K562 (cell line): ENCODE measurements around the gene ZNF575. TPM values are rescaled to one million over a fixed set of nuclear protein-coding genes. Genes with fewer than 3 reads are reported as not detected.

Source experiments
- ATAC-seq: fragments of 200-7000 bp; cut with Tn5 transposase; 3 replicates; pipeline ENCODE4 v1.9.1; 2020; ENCODE audit warnings: moderate library complexity
- BruUV-seq: library from RNA; stranded (reverse); fragments of 400-500 nt; replicated peaks from 2 replicates; lab custom pipeline; 2021; lab: Mats Ljungman, UMichigan
- CTCF ChIA-PET: fragments of 300-600 bp; formaldehyde crosslinking; extraction: SDS; loops from one replicate; lab custom pipeline; 2021; ENCODE audit warnings: low intra/inter-chr PET ratio; lab: Yijun Ruan, JAX
- POLR2A ChIA-PET: fragments of 300-600, 350-650 bp; sonication (Branson Sonifier 250); formaldehyde crosslinking; extraction: SDS; loops from one replicate; lab custom pipeline; 2021; ENCODE audit warnings: antibody characterized with exemption, inconsistent platforms; lab: Yijun Ruan, JAX
- DNase-seq, 4 experiments: peaks; one replicate each; pipeline versions ENCODE4 v3.0.0 to v3.0.0-alpha.2; 2011 to 2018; ENCODE audit warnings: low spot score in 3 of 4, mixed read lengths in 3 of 4; ENCODE audit errors: extremely low read depth in 1 of 4
- FAIRE-seq: peaks from 2 replicates; lab custom pipeline; 2011; peaks lifted over from hg19 to GRCh38; lab: Jason Lieb, UNC
- H2AFZ ChIP-seq: 2 replicates; pipeline ENCODE4 v1.6.0; 2011; ENCODE audit warnings: low read depth, low read length, control low read depth, inconsistent platforms
- H3K27ac ChIP-seq: fragments of 200-600 bp; 3 replicates; pipeline ENCODE4 v1.8.0; 2011; ENCODE audit warnings: low read depth, mild to moderate bottlenecking, control low read depth, inconsistent platforms, low read length, moderate library complexity, mixed read lengths; ENCODE audit errors: extremely low read depth
- H3K27me3 ChIP-seq, 2 experiments: fragments of 300-600 bp in 1 of 2; 2 replicates in 1 of 2; 3 replicates in 1 of 2; pipeline versions ENCODE4 v1.6.0 to v1.8.0; 2011; ENCODE audit warnings: inconsistent platforms in 2 of 2, low read length in 2 of 2, mild to moderate bottlenecking in 1 of 2, mixed read lengths in 1 of 2, moderate library complexity in 1 of 2; ENCODE audit not compliant: control insufficient read depth in 2 of 2, insufficient read depth in 2 of 2
- H3K36me3 ChIP-seq: fragments of 300-600 bp; 3 replicates; pipeline ENCODE4 v1.8.0; 2011; ENCODE audit warnings: mild to moderate bottlenecking, low read length, inconsistent platforms; ENCODE audit not compliant: control insufficient read depth, insufficient read depth
- H3K4me1 ChIP-seq, 2 experiments: fragments of 200-600 bp in 1 of 2; replicated peaks in 1 of 2; 2 replicates in 1 of 2; 3 replicates in 1 of 2; pipeline versions ENCODE4 v1.5.1 to v1.8.0; 2011; ENCODE audit warnings: inconsistent platforms in 2 of 2, low read length in 2 of 2, mild to moderate bottlenecking in 1 of 2, mixed read lengths in 1 of 2, moderate library complexity in 1 of 2; ENCODE audit not compliant: control insufficient read depth in 2 of 2, insufficient read depth in 2 of 2
- H3K4me2 ChIP-seq: 2 replicates; pipeline ENCODE4 v1.6.1; 2011; ENCODE audit warnings: low read length, control low read depth, inconsistent platforms, mixed read lengths; ENCODE audit not compliant: insufficient read depth
- H3K4me3 ChIP-seq: fragments of 200-600 bp; sonication (generic), shearing (Covaris generic); 2 replicates; pipeline ENCODE4 v1.5.1; 2016; ENCODE audit warnings: control low read depth, inconsistent platforms
- H3K79me2 ChIP-seq: fragments of 200-600 bp; 3 replicates; pipeline ENCODE4 v1.8.0; 2011; ENCODE audit warnings: low read length, inconsistent platforms; ENCODE audit not compliant: control insufficient read depth, insufficient read depth
- H3K9ac ChIP-seq, 2 experiments: 2 replicates each; pipeline versions ENCODE4 v1.6.0 to v1.6.1; 2011; ENCODE audit warnings: low read depth in 2 of 2, low read length in 2 of 2, control low read depth in 1 of 2, inconsistent platforms in 1 of 2, mild to moderate bottlenecking in 1 of 2, mixed read lengths in 1 of 2; ENCODE audit not compliant: insufficient read depth in 1 of 2
- H3K9me1 ChIP-seq: one replicate; pipeline ENCODE4 v1.6.0; 2011; ENCODE audit warnings: inconsistent platforms, mild to moderate bottlenecking, low read length, moderate library complexity; ENCODE audit not compliant: control insufficient read depth, insufficient read depth
- H3K9me3 ChIP-seq: replicated peaks from 2 replicates; pipeline ENCODE4 v1.5.1; 2011; ENCODE audit warnings: low read depth, low read length, inconsistent platforms; ENCODE audit not compliant: control insufficient read depth, insufficient read depth
- H4K20me1 ChIP-seq: replicated peaks from 2 replicates; pipeline ENCODE4 v1.6.1; 2011; ENCODE audit warnings: low read length, inconsistent platforms, mixed read lengths; ENCODE audit not compliant: control insufficient read depth, insufficient read depth
- CREM ChIP-seq: IDR thresholded peaks from 2 replicates; pipeline ENCODE4 v1.6.1; 2014; ENCODE audit warnings: antibody characterized with exemption, low read depth
- DPF2 ChIP-seq: fragments of 450-650 bp; IDR thresholded peaks from 2 replicates; pipeline ENCODE4 v1.6.1; 2016
- EHMT2 ChIP-seq: fragments of 450-650 bp; IDR thresholded peaks from 2 replicates; pipeline ENCODE4 v1.6.1; 2018; ENCODE audit warnings: antibody characterized with exemption
- ETS1 ChIP-seq: conservative IDR thresholded peaks from 2 replicates; pipeline ENCODE4 v1.6.1; 2011; ENCODE audit warnings: low read depth, mild to moderate bottlenecking, low read length; ENCODE audit not compliant: control insufficient read depth
- HCFC1 ChIP-seq: IDR thresholded peaks from 2 replicates; pipeline ENCODE4 v1.6.1; 2012; ENCODE audit warnings: low read depth, low read length, improper control_type of control experiment
- HDAC2 ChIP-seq: fragments of 450-650 bp; IDR thresholded peaks from 2 replicates; pipeline ENCODE4 v1.6.1; 2016; ENCODE audit warnings: mild to moderate bottlenecking
- HMGN3 ChIP-seq: IDR thresholded peaks from 2 replicates; pipeline ENCODE4 v1.6.1; 2011; ENCODE audit warnings: borderline replicate concordance, low read depth, mild to moderate bottlenecking, mixed read lengths, low read length; ENCODE audit not compliant: insufficient read length; ENCODE audit errors: extremely low read depth
- LARP7 ChIP-seq: fragments of 450-650 bp; IDR thresholded peaks from 2 replicates; pipeline ENCODE4 v1.6.1; 2016
- MBD2 ChIP-seq: sonication (generic); IDR thresholded peaks from 2 replicates; pipeline ENCODE4 v1.6.1; 2016; ENCODE audit warnings: low read depth, borderline replicate concordance
- MLLT1 ChIP-seq, 2 experiments: fragments of 450-650 bp; IDR thresholded peaks; 2 replicates each; pipeline ENCODE4 v1.6.1; 2016
- NCOA1 ChIP-seq: fragments of 450-650 bp; IDR thresholded peaks from 2 replicates; pipeline ENCODE4 v1.6.1; 2016; ENCODE audit warnings: low read depth
- NFIX ChIP-seq: fragments of 250-450 bp; sonication (Bioruptor Pico); IDR thresholded peaks from 2 replicates; pipeline ENCODE4 v1.4.0; 2020; ENCODE audit warnings: low read depth, mild to moderate bottlenecking, moderate library complexity
- NR4A1 ChIP-seq, 2 experiments: fragments of 250-450 bp in 1 of 2; fragments of 450-650 bp in 1 of 2; sonication (Bioruptor Pico) in 1 of 2; IDR thresholded peaks; 2 replicates each; pipeline versions ENCODE4 v1.4.0 to v1.6.1; 2016 to 2020; ENCODE audit warnings: mild to moderate bottlenecking in 2 of 2, missing compliant biosample characterization in 1 of 2, missing genetic modification characterization in 1 of 2, moderate library complexity in 1 of 2
- PTBP1 ChIP-seq: fragments of 200-400 bp; formaldehyde crosslinking; IDR thresholded peaks from 2 replicates; pipeline ENCODE4 v1.6.1; 2017; ENCODE audit warnings: low read depth, low read length
- RFX1 ChIP-seq: fragments of 450-650 bp; IDR thresholded peaks from 2 replicates; pipeline ENCODE4 v1.6.1; 2016; ENCODE audit warnings: mild to moderate bottlenecking, moderate library complexity
- SMAD4 ChIP-seq: fragments of 250-450 bp; sonication (Bioruptor Pico); conservative IDR thresholded peaks from 2 replicates; pipeline ENCODE4 v1.8.0; 2021; ENCODE audit warnings: inconsistent platforms, mild to moderate bottlenecking, moderate library complexity
- SMARCE1 ChIP-seq: fragments of 450-650 bp; IDR thresholded peaks from 2 replicates; pipeline ENCODE4 v1.7.1; 2016; ENCODE audit warnings: mild to moderate bottlenecking
- YY1 ChIP-seq, 3 experiments: IDR thresholded peaks; 2 replicates each; pipeline ENCODE4 v1.6.1; 2011; ENCODE audit warnings: low read length in 2 of 3, mild to moderate bottlenecking in 2 of 3, moderate library complexity in 2 of 3, borderline replicate concordance in 1 of 3, control low read depth in 1 of 3, low read depth in 1 of 3; ENCODE audit not compliant: insufficient read depth in 3 of 3, insufficient replicate concordance in 2 of 3, control insufficient read depth in 1 of 3, insufficient read length in 1 of 3; ENCODE audit errors: extremely low read depth in 1 of 3
- ZEB2 ChIP-seq: fragments of 450-650 bp; IDR thresholded peaks from 2 replicates; pipeline ENCODE4 v1.6.1; 2016
- WGBS: fragments of 100-300 bp; shearing (Covaris generic); methylation state at CpG from one replicate; pipeline ENCODE4 v1.1.6; 2016; ENCODE audit warnings: low coverage, mixed read lengths; ENCODE audit not compliant: insufficient coverage; ENCODE audit errors: missing lambda C conversion rate; 5-methylcytosine and 5-hydroxymethylcytosine counted together
- in situ Hi-C: fragments of 300-500 bp; cut with MboI; formaldehyde crosslinking; loops from 4 replicates; pipeline ENCODE4 v1.15.0; 2018; ENCODE audit warnings: inconsistent platforms, mixed read lengths
- intact Hi-C: fragments of 100-400 bp; cut with micrococcal nuclease; formaldehyde crosslinking; loops from 2 replicates; pipeline ENCODE4 v1.14.2; 2022
- polyA plus RNA-seq, 8 experiments: library from polyadenylated mRNA; depleted of rRNA in 4 of 8; stranded (reverse) in 5 of 8; unstranded in 3 of 8; fragments of >200 nt; fragmentation: Nextera tagmentation in 2 of 8; fragmentation: Illumina TruSeq in 1 of 8; extraction: Ambion mirVana in 2 of 8; extraction: Trizol in 1 of 8; gene quantifications; 2 replicates each; pipeline versions ENCODE4 v1.2.1 to v1.2.3, GENCODE V29; 2011 to 2014; ENCODE audit warnings: inconsistent platforms in 1 of 8, missing spikeins in 1 of 8
- total RNA-seq, 7 experiments: library from RNA; depleted of rRNA in 6 of 7; stranded (reverse); fragments of >200 nt in 6 of 7; fragmentation: Illumina TruSeq in 2 of 7; extraction: Trizol in 2 of 7; gene quantifications; 2 replicates each; pipeline versions ENCODE4 v1.2.1 to v1.2.3, GENCODE V29; 2011 to 2021; ENCODE audit warnings: low replicate concordance in 1 of 7

ZNF575 gene
- total and polyA plus RNA-seq, 9 of the 15 experiments (the other 6 are each of a cell fraction or from before 2014, with no cell fraction given): 0.20 to 0.98 (median 0.32) TPM; not detected in 6

- under 1% methylated on average over 32 of the region's 64 CpGs for WGBS
- TF ChIP-seq CREM: peak; percentile 22; the same call in 1 of the 2 replicates
- TF ChIP-seq LARP7: peak; percentile 93; the same call in 1 of the 2 replicates
- no peak for TF ChIP-seq PTBP1
- peak; percentile 34 for TF ChIP-seq HMGN3
- TF ChIP-seq MLLT1 (IDR thresholded peaks at IDR 0.05): peak in 1 of 2 experiments; percentile 53; a peak in 1 of 4 replicates
- peak; percentile 75 for TF ChIP-seq ZEB2
- 0 out of 2 replicates have a peak, but pooled peaks have one; percentile 42 for TF ChIP-seq ETS1
- TF ChIP-seq SMAD4: 0 out of 2 replicates have a peak, but pooled peaks have one; percentile 36
- no peak for TF ChIP-seq NR4A1 (CRISPR knock-in tag; IDR thresholded peaks at IDR 0.05)
- TF ChIP-seq NR4A1 (tag; IDR thresholded peaks at IDR 0.05): no peak
- peak; percentile 55; the same call in 1 of the 2 replicates for TF ChIP-seq DPF2
- peak; percentile 75 for TF ChIP-seq SMARCE1
- no peak for TF ChIP-seq NFIX (CRISPR knock-in tag)
- peak; percentile 28; the same call in 1 of the 2 replicates for TF ChIP-seq EHMT2
- peak; percentile 13 for TF ChIP-seq HCFC1
- peak; percentile 57; the same call in 1 of the 2 replicates for TF ChIP-seq NCOA1
- TF ChIP-seq YY1 (IDR thresholded peaks at IDR 0.05; ENCODE audit: borderline replicate concordance in 1 of 3, control insufficient read depth in 1 of 3, extremely low read depth in 1 of 3, insufficient read depth in 3 of 3, insufficient read length in 1 of 3, insufficient replicate concordance in 2 of 3, low read depth in 1 of 3, low read length in 2 of 3): peak; percentile 16 to 73 (median 32)
- peak; percentile 54; the same call in 1 of the 2 replicates for TF ChIP-seq HDAC2
- 0 out of 2 replicates have a peak, but pooled peaks have one; percentile 11 for TF ChIP-seq MBD2
- TF ChIP-seq RFX1: peak; percentile 63
Observed at GRCh38 chr19:43503501-43504425, 29.2 kb upstream of the ZNF575 start.

More at GRCh38 chr19:43503501-43504425, 29.2 kb upstream of the ZNF575 start:
- Histone ChIP-seq H3K79me2 (no peaks in the 10 kb centered on the region), H3K27ac (peak overlapping the region; percentile 65), H4K20me1 (no peaks in the 10 kb centered on the region), H3K9me3 (no peaks in the 10 kb centered on the region), H3K4me3 (peak overlapping the region; percentile 70), H3K27me3 (no peaks in the 10 kb centered on the region), H2AFZ (peak overlapping the region; percentile 99), H3K9ac (peak overlapping the region; percentile 77 to 96), H3K4me2 (peak overlapping the region; percentile 87), H3K36me3 (0 out of 3 replicates have a peak, but pooled peaks cover 2% of the 10 kb centered on the region), H3K9me1 (no peaks in the 10 kb centered on the region), H3K4me1 (peaks cover 21 to 33% of the 10 kb centered on the region in 2 experiments)
- ChIA-PET POLR2A (interaction anchor here (0.6 to 1.0 kb wide), 6 partner anchors 10 to 173 kb away, joined by 3 to 4 read pairs (median 3); partner anchors contain the start of genes IRGQ and ZNF576), CTCF (interaction anchor here (0.6 to 0.7 kb wide), 2 partner anchors 57 to 63 kb away, joined by 3 to 9 read pairs; no protein-coding TSS in a partner anchor)
- BruUV-seq: no TSS peak
- in situ Hi-C loops: no loop called here
- DNase-seq (peak; percentile 97 to 99 (median 98)), ATAC-seq (peak; percentile 97), FAIRE-seq (peak; percentile 91)
- intact Hi-C loops: loop anchor here (5.0 kb wide), 2 partner anchors 41 to 56 kb away; no protein-coding TSS in a partner anchor
